Stomach (tissue), 9 donors: ENCODE data around the gene VIPAS39. TPM values are rescaled to one million over a fixed set of nuclear protein-coding genes. Genes with fewer than 3 reads are reported as not detected.

Source experiments
- DNase-seq, 2 donors: peaks; one replicate each; pipeline versions ENCODE4 v3.0.0 to v3.0.0-alpha.2; 2013 to 2019
- H3K27ac ChIP-seq, 5 donors: fragments of 200-600 bp in 4 of 5; sonication (generic) in 4 of 5; one replicate each; pipeline ENCODE4 v1.5.1; 2013 to 2019; ENCODE audit warnings: mild to moderate bottlenecking in 1 of 5, moderate library complexity in 1 of 5
- H3K27me3 ChIP-seq, 3 donors: fragments of 200-600 bp; sonication (generic); one replicate each; pipeline ENCODE4 v1.5.1; 2017 to 2019; ENCODE audit warnings: mixed run types in 1 of 3
- H3K36me3 ChIP-seq, 4 donors: fragments of 200-600 bp; sonication (generic); 1 replicate in 3 of 4; 2 replicates in 1 of 4; pipeline ENCODE4 v1.5.1; 2016 to 2019
- H3K4me1 ChIP-seq, 4 donors: fragments of 200-600 bp; sonication (generic); one replicate each; pipeline ENCODE4 v1.5.1; 2016 to 2019
- H3K4me3 ChIP-seq, 4 donors: fragments of 200-600 bp; sonication (generic) in 3 of 4; one replicate each; pipeline ENCODE4 v1.5.1; 2016 to 2019; ENCODE audit warnings: mild to moderate bottlenecking in 1 of 4
- H3K9me3 ChIP-seq, 4 donors: fragments of 200-600 bp; sonication (generic); one replicate each; pipeline ENCODE4 v1.5.1; 2016 to 2019
- CTCF ChIP-seq, 7 experiments: fragments of 450-650 bp in 4 of 7; fragments of 200-600 bp in 3 of 7; sonication (generic) in 3 of 7; IDR thresholded peaks; one replicate each; pipeline ENCODE4 v1.5.1; 2016 to 2019; ENCODE audit warnings: antibody characterized with exemption in 7 of 7, control low read depth in 2 of 7, mild to moderate bottlenecking in 1 of 7
- EP300 ChIP-seq: sonication (generic); formaldehyde crosslinking; IDR thresholded peaks from one replicate; pipeline ENCODE4 v1.6.1; 2017; ENCODE audit warnings: antibody characterized with exemption
- POLR2A ChIP-seq, 4 donors: fragments of 450-650 bp; IDR thresholded peaks; one replicate each; pipeline ENCODE4 v1.6.1; 2016; ENCODE audit warnings: antibody characterized with exemption in 4 of 4, control low read depth in 2 of 4, mild to moderate bottlenecking in 1 of 4, moderate library complexity in 1 of 4
- POLR2AphosphoS5 ChIP-seq, 3 donors: sonication (generic); formaldehyde crosslinking; IDR thresholded peaks; one replicate each; pipeline ENCODE4 v1.6.1; 2016; ENCODE audit warnings: antibody characterized with exemption in 3 of 3
- WGBS, 5 donors: extraction: QIAGEN DNeasy Blood & Tissue Kit in 3 of 5; methylation state at CpG; one replicate each; pipeline versions ENCODE4 v1.1.5 to v1.1.7; 2013 to 2018; 5-methylcytosine and 5-hydroxymethylcytosine counted together
- intact Hi-C: fragments of 100-400 bp; cut with DNase I; formaldehyde crosslinking; loops from one replicate; pipeline ENCODE4 v1.15.1; 2023; ENCODE audit warnings: low total_unique reads
- polyA plus RNA-seq, 3 donors: library from polyadenylated mRNA; stranded (reverse); fragments of 200-250 nt; gene quantifications; one replicate each; pipeline ENCODE4 v1.2.3, GENCODE V29; 2013
- total RNA-seq, 5 donors: library from RNA; depleted of rRNA; stranded (reverse); fragments of >200 nt; gene quantifications; one replicate each; pipeline versions ENCODE4 v1.1.0 to v1.2.3, GENCODE V29; 2014 to 2016
- donor health status: healthy with polysubstance abuse.
- donor health status: Bipolar disorder and iron deficiency.
- donor health status: healthy.

Gene VIPAS39
- total and polyA plus RNA-seq, 8 donors: 6.3 to 53.1 (median 12.7) TPM

GRCh38 chr14:77400216-77400615 is 57.2 kb downstream of the VIPAS39 start:
- no peaks in the 10 kb centered on the region for H3K27me3 ChIP-seq
- TF ChIP-seq CTCF (IDR thresholded peaks at IDR 0.05): no peak
- no peak for TF ChIP-seq EP300
- TF ChIP-seq POLR2A (IDR thresholded peaks at IDR 0.05): no peak
- TF ChIP-seq POLR2AphosphoS5 (IDR thresholded peaks at IDR 0.05): no peak
- no peaks in the 10 kb centered on the region for H3K4me1 ChIP-seq
- no peak overlapping the region for H3K4me3 ChIP-seq
- DNase-seq: no peak
- intact Hi-C loops: no loop called here
- H3K36me3 ChIP-seq: no peaks in the 10 kb centered on the region
- WGBS, 5 donors: 77 to 81% (median 81%) methylated on average over 6 of the region's 6 CpGs
- H3K9me3 ChIP-seq: no peaks in the 10 kb centered on the region
- no peak overlapping the region for H3K27ac ChIP-seq

GRCh38 chr14:77390188-77390587 is 67.2 kb downstream of the VIPAS39 start:
- Histone ChIP-seq H3K36me3 (no peaks in the 10 kb centered on the region), H3K27ac (no peak overlapping the region), H3K9me3 (no peaks in the 10 kb centered on the region), H3K27me3 (no peaks in the 10 kb centered on the region), H3K4me3 (no peak overlapping the region), H3K4me1 (no peaks in the 10 kb centered on the region)
- intact Hi-C loops: no loop called here
- DNase-seq: no peak
- TF ChIP-seq CTCF (IDR thresholded peaks at IDR 0.05) (no peak), POLR2A (IDR thresholded peaks at IDR 0.05) (no peak), EP300 (no peak), POLR2AphosphoS5 (IDR thresholded peaks at IDR 0.05) (no peak)
- 81 to 93% (median 84%) methylated on average over 4 of the region's 4 CpGs for WGBS, 5 donors

DNA sequence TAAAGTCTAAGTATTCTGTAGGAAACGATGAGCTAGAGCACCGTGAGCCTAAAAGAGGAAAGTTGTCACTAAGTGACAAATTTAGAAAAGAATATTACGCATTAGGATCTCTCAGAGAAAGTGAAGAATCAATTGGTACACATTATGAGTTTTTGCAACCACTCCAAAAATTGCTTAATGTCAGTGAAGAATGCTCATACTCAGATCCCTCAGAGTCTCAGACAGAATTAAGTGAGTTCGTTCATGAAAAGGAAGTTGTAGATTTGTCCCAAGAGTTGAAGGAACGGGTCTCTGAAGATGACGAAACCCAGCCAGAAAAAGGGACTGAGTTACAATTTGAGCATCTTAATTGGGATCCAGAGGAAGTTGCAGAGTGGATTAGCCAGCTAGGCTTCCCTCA is 78.7 kb downstream of the VIPAS39 start:
- no peak overlapping the region for H3K4me3 ChIP-seq
- H3K4me1 ChIP-seq: peaks cover 0 to 28% (median 21%) of the 10 kb centered on the region in 4 donors
- no peaks in the 10 kb centered on the region for H3K9me3 ChIP-seq
- no peak for DNase-seq
- 85 to 95% (median 91%) methylated on average over 6 of the region's 6 CpGs for WGBS, 5 donors
- TF ChIP-seq EP300: no peak
- no peak for TF ChIP-seq POLR2A (IDR thresholded peaks at IDR 0.05)
- TF ChIP-seq POLR2AphosphoS5 (IDR thresholded peaks at IDR 0.05): no peak
- TF ChIP-seq CTCF (IDR thresholded peaks at IDR 0.05): no peak
- H3K27me3 ChIP-seq: no peaks in the 10 kb centered on the region
- no peak overlapping the region for H3K27ac ChIP-seq
- H3K36me3 ChIP-seq: no peaks in the 10 kb centered on the region
- intact Hi-C loops: no loop called here

DNA sequence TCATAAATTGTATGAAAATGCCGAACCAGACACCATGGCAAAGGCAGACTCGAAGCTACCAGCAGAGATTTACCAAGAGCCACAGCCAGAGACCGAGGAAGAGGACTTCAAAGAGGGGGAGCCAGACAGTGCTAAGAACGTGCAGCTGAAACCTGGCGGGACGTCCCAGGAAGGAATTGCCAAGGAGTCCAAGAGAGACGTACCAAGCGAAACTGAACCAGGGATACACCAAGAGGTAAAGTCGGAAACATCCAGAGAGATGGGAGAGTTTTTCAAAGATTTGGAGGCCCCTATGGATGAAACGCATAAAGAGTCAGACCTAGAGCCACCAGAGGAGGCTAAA is 79.9 kb downstream of the VIPAS39 start:
- 12 to 17% (median 15%) methylated on average over 10 of the region's 10 CpGs for WGBS, 5 donors

More for the DNA sequence above, 79.9 kb downstream of the VIPAS39 start:
- Histone ChIP-seq H3K27ac (peak overlapping the region; percentile 80 to 90 (median 87)), H3K27me3 (no peaks in the 10 kb centered on the region), H3K36me3 (no peaks in the 10 kb centered on the region), H3K9me3 (no peaks in the 10 kb centered on the region), H3K4me1 (peaks cover 0 to 30% (median 23%) of the 10 kb centered on the region in 4 donors), H3K4me3 (peak overlapping the region; percentile 80 to 95 (median 90))
- TF ChIP-seq CTCF (IDR thresholded peaks at IDR 0.05) (no peak), POLR2A (IDR thresholded peaks at IDR 0.05) (no peak), POLR2AphosphoS5 (IDR thresholded peaks at IDR 0.05) (no peak), EP300 (no peak)
- intact Hi-C loops: no loop called here
- no peak for DNase-seq
